ENCODE measurements around the gene ATG2B. TPM values are rescaled to one million over a fixed set of nuclear protein-coding genes. Genes with fewer than 3 reads are reported as not detected.

Gene ATG2B
- total RNA-seq, 2 experiments from 2014 or later = 12.1 to 13.4 TPM

DNA sequence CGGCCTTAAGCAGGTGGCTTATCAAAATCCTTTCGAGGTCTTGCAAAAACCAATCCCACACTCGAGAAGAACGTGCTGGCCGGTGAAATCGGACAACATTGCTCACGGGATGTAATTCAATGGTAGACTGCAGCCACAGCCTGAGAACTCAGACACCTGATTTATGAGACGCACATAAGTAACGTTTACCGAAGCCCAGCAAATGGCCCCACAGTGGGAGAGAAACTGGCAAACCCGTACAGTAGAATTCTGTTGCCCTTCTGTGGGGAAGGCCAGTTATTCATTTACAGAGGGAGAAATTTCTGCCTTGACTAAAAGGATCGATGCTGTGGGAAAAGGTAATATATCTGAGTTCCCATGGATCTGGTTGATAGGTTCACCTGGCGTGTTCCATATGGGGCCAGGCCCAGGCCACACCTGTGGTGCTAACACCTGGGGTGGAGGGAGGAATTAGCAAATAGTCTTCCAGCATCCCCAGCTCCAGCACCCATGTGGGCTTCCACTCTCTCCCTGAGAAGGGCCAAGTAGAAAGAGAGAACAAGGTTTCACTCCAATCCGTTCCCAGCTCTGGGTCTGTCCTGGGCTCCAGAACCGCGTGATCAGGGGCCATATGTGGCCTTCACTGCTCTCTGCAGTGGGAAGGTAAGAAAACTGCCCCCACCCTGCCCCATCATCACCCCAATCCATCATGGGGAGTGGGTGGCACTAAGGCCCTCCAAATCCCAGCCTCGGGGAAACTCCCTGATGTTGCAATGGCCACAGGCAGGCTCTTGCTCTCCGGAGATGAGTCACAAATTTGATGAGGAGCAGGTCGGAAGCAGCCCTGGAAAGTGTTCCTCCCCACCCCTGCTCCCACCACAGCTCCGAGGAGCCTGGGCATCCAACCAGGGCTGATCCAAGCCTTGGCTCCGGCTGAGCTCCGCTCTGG lies 94.4 kb downstream of the ATG2B start:
- no peak for ATAC-seq
- peaks cover 2% of the 10 kb centered on the region for H3K27me3 Mint-ChIP-seq (ENCODE audit: low read depth)
- no peaks in the 10 kb centered on the region for H3K4me1 Mint-ChIP-seq (ENCODE audit: low read depth)
- POLR2A ChIA-PET = no interaction called here
- no peak overlapping the region for H3K27ac Mint-ChIP-seq
- DNase-seq = no peak
- H3K36me3 Mint-ChIP-seq (ENCODE audit: low read depth) = no peaks in the 10 kb centered on the region
- no peaks in the 10 kb centered on the region for H3K9me3 Mint-ChIP-seq (ENCODE audit: insufficient read depth)
- no peak overlapping the region for H3K4me3 Mint-ChIP-seq
- CTCF ChIA-PET = no interaction called here

DNA sequence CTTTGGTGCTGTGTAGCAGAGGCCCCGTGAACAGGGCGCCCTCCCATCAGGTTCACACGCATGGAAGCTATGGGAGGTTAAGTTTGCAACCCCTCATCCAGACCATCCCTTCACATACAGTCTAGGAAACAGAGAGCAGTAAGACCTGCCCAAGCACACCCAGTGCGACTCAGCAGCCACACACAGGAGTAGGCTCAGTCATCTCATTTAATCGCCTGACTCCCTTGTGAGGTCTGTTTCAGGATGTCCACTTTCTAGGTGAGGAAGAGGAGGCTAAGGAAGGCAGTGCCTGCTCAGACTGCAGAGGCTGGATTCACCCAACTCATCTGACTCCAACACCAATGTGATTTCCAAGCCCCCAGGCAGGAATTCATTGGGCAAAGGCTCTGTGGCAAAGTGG lies 95.2 kb downstream of the ATG2B start:
- no peaks in the 10 kb centered on the region for H3K36me3 Mint-ChIP-seq (ENCODE audit: low read depth)
- ATAC-seq = no peak
- no peaks in the 10 kb centered on the region for H3K4me1 Mint-ChIP-seq (ENCODE audit: low read depth)
- CTCF ChIA-PET = no interaction called here
- no peak for DNase-seq
- peaks cover 2% of the 10 kb centered on the region for H3K27me3 Mint-ChIP-seq (ENCODE audit: low read depth)
- H3K27ac Mint-ChIP-seq = no peak overlapping the region
- no peaks in the 10 kb centered on the region for H3K9me3 Mint-ChIP-seq (ENCODE audit: insufficient read depth)
- no peak overlapping the region for H3K4me3 Mint-ChIP-seq
- POLR2A ChIA-PET = no interaction called here

DNA sequence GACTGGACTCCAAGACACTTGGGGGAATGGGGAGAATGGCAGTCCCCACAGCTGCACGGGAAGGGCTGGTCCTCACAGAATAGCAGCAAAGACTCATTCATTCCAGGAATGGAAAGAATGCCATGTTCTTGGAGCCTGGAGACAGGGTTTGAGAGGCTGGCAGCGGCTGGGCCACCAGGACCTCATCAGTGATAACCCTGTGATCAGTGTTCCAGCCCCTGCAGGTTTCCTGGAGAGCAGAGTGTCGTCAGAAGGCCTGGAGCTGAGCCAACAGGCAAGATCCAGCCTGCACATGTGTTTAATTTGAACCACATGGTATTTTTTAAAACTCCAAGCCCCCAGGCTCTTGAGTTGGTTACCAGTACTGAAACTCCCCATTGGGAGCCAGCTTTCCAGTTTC lies 95.8 kb downstream of the ATG2B start:
- no peaks in the 10 kb centered on the region for H3K9me3 Mint-ChIP-seq (ENCODE audit: insufficient read depth)
- POLR2A ChIA-PET = no interaction called here
- H3K27ac Mint-ChIP-seq = no peak overlapping the region
- H3K36me3 Mint-ChIP-seq (ENCODE audit: low read depth) = no peaks in the 10 kb centered on the region
- no peaks in the 10 kb centered on the region for H3K4me1 Mint-ChIP-seq (ENCODE audit: low read depth)
- H3K27me3 Mint-ChIP-seq (ENCODE audit: low read depth) = peaks cover 2% of the 10 kb centered on the region
- DNase-seq (no peak), ATAC-seq (no peak)
- no peak overlapping the region for H3K4me3 Mint-ChIP-seq
- CTCF ChIA-PET = no interaction called here

DNA sequence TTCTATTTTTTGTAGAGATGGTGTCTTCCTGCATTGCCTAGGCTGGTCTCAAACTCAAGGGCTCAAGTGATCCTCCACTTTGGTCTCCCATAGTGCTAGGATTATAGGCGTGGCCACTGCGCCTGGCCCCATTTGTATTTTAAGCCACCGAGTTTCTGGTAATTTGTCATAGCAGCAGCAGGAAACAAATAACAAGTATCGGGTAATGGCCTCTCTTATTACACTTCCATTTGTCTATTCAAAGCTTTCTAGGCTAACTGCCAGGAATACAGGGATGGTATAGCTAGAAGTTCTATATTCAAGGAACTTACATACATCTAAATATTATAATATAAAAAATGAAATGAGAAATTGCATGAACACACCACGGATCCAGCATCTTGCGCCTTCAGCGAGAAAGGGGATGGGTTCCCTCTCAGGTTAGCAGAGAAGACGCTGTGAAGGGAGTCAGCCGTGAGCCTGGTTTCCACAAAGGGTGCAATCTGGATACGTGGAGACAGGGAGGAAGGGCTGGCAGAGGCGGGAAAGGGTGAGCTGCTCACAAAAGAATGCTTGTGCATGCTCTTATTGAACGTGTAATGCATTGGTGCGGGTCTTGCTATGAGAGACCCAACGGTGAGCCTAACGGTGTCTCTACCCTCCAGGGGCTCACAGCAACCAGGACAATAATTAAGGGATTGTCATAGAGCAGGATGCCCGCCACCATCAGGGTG lies 97.6 kb downstream of the ATG2B start:
- POLR2A ChIA-PET = no interaction called here

DNA sequence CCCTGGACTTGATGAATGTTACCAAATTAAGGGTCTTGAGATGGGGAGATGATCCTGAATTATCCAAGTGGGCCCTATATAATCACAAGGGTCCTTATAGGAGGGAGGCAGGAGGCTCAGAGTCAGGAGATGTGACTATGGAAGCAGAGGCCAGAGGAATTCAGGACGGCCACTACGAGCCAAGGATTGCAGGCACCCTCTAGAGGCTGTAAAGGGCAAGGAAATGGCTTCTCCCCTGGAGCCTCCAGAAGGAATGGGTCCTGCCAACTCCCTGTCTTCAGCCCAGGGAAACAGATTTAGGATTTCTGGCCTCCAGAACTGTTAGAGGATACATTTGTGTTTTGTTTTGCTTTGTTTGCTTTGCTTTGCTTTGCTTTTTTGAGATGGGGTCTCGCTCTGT lies 98.3 kb downstream of the ATG2B start:
- DNase-seq (no peak), ATAC-seq (no peak)
- Mint-ChIP-seq H3K9me3 (ENCODE audit: insufficient read depth) (no peaks in the 10 kb centered on the region), H3K36me3 (ENCODE audit: low read depth) (no peaks in the 10 kb centered on the region), H3K27me3 (ENCODE audit: low read depth) (peaks cover 10% of the 10 kb centered on the region), H3K27ac (no peak overlapping the region), H3K4me1 (ENCODE audit: low read depth) (no peaks in the 10 kb centered on the region), H3K4me3 (no peak overlapping the region)
- ChIA-PET POLR2A (no interaction called here), CTCF (no interaction called here)

More for the DNA sequence above, 97.6 kb downstream of the ATG2B start:
- no peaks in the 10 kb centered on the region for H3K4me1 Mint-ChIP-seq (ENCODE audit: low read depth)
- peaks cover 10% of the 10 kb centered on the region for H3K27me3 Mint-ChIP-seq (ENCODE audit: low read depth)
- ATAC-seq = no peak
- no peak overlapping the region for H3K4me3 Mint-ChIP-seq
- H3K9me3 Mint-ChIP-seq (ENCODE audit: insufficient read depth) = no peaks in the 10 kb centered on the region
- H3K27ac Mint-ChIP-seq = no peak overlapping the region
- DNase-seq = no peak
- CTCF ChIA-PET = interaction anchor here (1.1 kb wide), 1 partner anchor 10 kb away, joined by 3 read pairs; no protein-coding TSS in a partner anchor
- H3K36me3 Mint-ChIP-seq (ENCODE audit: low read depth) = no peaks in the 10 kb centered on the region

DNA sequence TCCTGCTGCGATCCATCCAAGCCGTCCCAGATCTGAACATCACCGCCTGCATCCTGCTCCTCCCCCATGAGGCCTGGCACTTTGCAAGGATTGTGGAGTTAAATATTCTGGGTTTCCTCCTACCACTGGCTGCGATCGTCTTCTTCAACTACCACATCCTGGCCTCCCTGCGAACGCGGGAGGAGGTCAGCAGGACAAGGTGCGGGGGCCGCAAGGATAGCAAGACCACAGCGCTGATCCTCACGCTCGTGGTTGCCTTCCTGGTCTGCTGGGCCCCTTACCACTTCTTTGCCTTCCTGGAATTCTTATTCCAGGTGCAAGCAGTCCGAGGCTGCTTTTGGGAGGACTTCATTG lies 99.0 kb downstream of the ATG2B start:
- Mint-ChIP-seq H3K27me3 (ENCODE audit: low read depth) (peaks cover 15% of the 10 kb centered on the region), H3K27ac (no peak overlapping the region), H3K36me3 (ENCODE audit: low read depth) (no peaks in the 10 kb centered on the region), H3K4me1 (ENCODE audit: low read depth) (no peaks in the 10 kb centered on the region), H3K4me3 (no peak overlapping the region), H3K9me3 (ENCODE audit: insufficient read depth) (no peaks in the 10 kb centered on the region)
- ChIA-PET POLR2A (no interaction called here), CTCF (no interaction called here)
- DNase-seq (no peak), ATAC-seq (no peak)

DNA sequence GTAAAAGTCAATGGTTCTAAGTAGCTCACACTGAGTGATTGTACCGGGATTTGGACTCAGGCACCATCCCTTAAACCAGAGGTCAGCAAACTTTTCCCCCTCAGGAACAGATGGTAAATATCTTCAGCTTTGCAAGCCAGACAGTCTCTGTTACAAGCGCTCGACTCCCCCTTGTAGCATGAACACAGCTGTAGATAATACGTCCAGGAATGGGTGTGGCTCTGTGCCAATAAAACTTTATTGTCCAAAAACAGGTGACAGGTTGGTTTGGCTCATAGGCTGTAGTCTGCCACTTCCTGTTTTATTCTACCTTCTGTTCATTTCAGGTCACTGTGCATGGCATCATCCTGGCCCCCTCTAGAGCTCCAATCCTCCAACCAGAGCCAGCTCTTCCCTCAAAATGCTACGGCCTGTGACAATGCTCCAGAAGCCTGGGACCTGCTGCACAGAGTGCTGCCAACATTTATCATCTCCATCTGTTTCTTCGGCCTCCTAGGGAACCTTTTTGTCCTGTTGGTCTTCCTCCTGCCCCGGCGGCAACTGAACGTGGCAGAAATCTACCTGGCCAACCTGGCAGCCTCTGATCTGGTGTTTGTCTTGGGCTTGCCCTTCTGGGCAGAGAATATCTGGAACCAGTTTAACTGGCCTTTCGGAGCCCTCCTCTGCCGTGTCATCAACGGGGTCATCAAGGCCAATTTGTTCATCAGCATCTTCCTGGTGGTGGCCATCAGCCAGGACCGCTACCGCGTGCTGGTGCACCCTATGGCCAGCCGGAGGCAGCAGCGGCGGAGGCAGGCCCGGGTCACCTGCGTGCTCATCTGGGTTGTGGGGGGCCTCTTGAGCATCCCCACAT lies 99.6 kb downstream of the ATG2B start:
- no peak for DNase-seq
- H3K4me3 Mint-ChIP-seq = no peak overlapping the region
- ChIA-PET POLR2A (no interaction called here), CTCF (interaction anchor here (1.5 kb wide), 1 partner anchor 10 kb away, joined by 3 read pairs; no protein-coding TSS in a partner anchor)
- no peak overlapping the region for H3K27ac Mint-ChIP-seq
- H3K27me3 Mint-ChIP-seq (ENCODE audit: low read depth) = peaks cover 15% of the 10 kb centered on the region
- no peak for ATAC-seq
- H3K4me1 Mint-ChIP-seq (ENCODE audit: low read depth) = no peaks in the 10 kb centered on the region
- H3K9me3 Mint-ChIP-seq (ENCODE audit: insufficient read depth) = no peaks in the 10 kb centered on the region
- no peaks in the 10 kb centered on the region for H3K36me3 Mint-ChIP-seq (ENCODE audit: low read depth)

DNA sequence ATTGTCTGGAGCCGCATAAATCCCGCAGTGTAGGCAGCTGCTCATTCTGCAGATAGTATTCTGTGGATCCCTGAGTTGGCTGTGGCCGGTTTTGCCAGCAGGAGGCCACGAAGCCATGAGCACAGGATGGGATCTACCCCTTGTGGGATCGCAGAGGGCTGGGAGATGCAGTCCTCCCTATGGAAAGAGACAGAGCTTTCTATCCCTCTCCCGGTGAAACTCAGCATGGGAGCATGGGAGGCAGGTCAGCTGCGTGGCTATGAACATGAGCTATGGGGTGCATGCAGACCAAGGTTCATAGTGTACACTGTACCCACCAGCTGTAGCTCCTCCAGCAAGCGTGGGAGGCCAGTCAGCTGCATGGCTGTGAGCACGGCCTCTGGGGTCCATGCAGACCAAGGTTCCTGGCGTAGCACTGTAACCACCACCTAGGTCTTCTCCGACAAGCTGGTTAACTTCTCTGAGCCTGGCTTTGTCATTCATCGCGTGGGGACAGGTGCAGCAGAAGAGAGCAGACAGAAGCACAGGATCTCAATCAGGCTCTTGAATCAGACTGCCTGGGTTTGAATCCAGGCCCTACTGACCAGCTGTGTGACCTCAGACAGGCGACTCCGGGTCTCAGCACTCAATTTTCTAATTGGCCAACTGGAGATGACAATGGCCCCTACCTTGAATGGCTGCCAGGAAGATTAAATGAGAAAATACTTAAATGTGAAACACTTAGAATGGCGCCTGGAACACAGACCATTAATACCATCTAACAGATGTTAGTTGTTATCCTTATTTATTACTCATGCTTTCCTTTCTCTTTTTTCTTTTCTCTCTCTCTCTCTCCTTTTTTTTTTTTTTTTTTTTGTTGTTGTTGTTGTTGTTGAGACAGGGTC lies 101.1 kb downstream of the ATG2B start:
- no peak overlapping the region for H3K27ac Mint-ChIP-seq
- H3K36me3 Mint-ChIP-seq (ENCODE audit: low read depth) = no peaks in the 10 kb centered on the region
- H3K27me3 Mint-ChIP-seq (ENCODE audit: low read depth) = peaks cover 20% of the 10 kb centered on the region
- CTCF ChIA-PET = interaction anchor here (1.5 kb wide), 1 partner anchor 11 kb away, joined by 3 read pairs; no protein-coding TSS in a partner anchor
- ATAC-seq (no peak), DNase-seq (no peak)
- H3K9me3 Mint-ChIP-seq (ENCODE audit: insufficient read depth) = no peaks in the 10 kb centered on the region
- H3K4me3 Mint-ChIP-seq = no peak overlapping the region
- H3K4me1 Mint-ChIP-seq (ENCODE audit: low read depth) = no peaks in the 10 kb centered on the region
- POLR2A ChIA-PET = no interaction called here

DNA sequence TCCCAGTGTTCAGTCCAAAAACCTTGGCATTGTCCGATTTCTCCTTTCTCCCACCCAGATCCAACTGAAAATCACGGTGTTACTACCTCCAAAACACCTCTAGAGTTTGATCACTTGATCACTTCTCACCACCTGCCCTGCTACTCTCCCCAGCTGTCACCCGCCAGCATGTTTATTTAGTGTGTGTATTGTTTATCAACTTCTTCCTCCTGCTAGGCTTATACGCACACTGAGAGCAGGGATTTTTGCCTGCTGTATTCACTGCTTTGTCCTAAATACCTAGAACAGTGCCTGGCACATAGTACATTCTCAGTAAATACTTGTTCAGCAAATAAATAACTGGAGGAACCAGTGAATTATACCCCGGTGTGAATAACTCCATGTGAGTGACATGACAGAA lies 102.1 kb downstream of the ATG2B start:
- DNase-seq (no peak), ATAC-seq (no peak)
- H3K27ac Mint-ChIP-seq = no peak overlapping the region
- no peaks in the 10 kb centered on the region for H3K4me1 Mint-ChIP-seq (ENCODE audit: low read depth)
- peaks cover 18% of the 10 kb centered on the region for H3K27me3 Mint-ChIP-seq (ENCODE audit: low read depth)
- ChIA-PET CTCF (interaction anchor here (1.9 kb wide), 1 partner anchor 14 kb away, joined by 6 read pairs; no protein-coding TSS in a partner anchor), POLR2A (no interaction called here)
- H3K4me3 Mint-ChIP-seq = no peak overlapping the region
- H3K9me3 Mint-ChIP-seq (ENCODE audit: insufficient read depth) = no peaks in the 10 kb centered on the region
- H3K36me3 Mint-ChIP-seq (ENCODE audit: low read depth) = no peaks in the 10 kb centered on the region

DNA sequence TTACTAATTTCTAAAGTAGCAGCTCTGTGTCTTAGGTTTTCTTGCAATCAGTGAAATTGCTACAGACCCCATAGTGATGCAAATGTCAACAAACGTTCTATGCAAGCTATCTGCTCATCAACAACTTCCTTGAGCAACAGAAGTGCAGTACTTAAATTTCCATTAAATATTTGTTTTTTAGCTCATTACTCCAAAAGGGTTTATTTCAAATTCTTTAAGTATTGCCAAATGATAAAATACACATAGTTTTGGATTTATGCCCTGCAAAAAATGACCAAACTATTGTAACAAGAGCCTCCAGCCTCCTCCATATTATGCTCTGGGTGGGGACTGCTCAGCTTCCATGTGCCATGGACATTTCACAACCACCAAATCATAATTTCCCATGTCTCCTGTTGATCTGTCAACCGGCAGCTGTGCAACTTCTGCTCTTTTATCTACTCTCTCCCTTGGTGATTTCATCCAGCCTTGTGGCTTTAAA lies 102.8 kb downstream of the ATG2B start:
- DNase-seq (no peak), ATAC-seq (no peak)
- Mint-ChIP-seq H3K27me3 (ENCODE audit: low read depth) (peaks cover 18% of the 10 kb centered on the region), H3K4me3 (no peak overlapping the region), H3K36me3 (ENCODE audit: low read depth) (no peaks in the 10 kb centered on the region), H3K27ac (no peak overlapping the region), H3K9me3 (ENCODE audit: insufficient read depth) (no peaks in the 10 kb centered on the region), H3K4me1 (ENCODE audit: low read depth) (no peaks in the 10 kb centered on the region)
- CTCF ChIA-PET = interaction anchor here (1.9 kb wide), 1 partner anchor 15 kb away, joined by 6 read pairs; no protein-coding TSS in a partner anchor
- POLR2A ChIA-PET = interaction anchor here (0.6 kb wide), 1 partner anchor 166 kb away, joined by 3 read pairs; no protein-coding TSS in a partner anchor

DNA sequence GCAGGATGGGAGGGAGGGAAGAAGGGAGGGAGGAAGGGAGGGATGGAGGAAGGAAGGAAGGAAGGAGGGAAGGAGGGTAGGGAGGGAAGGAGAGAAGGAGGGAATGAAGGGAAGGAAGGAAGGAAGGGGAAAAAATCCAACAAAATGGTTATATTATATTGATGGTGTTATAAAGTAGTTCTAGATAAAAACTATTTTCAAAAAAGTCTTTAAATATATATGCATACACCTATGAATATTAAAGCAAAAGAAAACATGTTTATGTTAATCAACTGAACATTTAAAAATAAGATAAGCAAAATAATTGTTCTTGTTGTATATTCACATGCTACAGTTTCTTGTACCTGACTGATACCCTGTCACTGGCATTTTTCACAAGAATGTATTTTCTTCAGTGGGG lies 105.2 kb downstream of the ATG2B start:
- Mint-ChIP-seq H3K36me3 (ENCODE audit: low read depth) (no peaks in the 10 kb centered on the region), H3K4me3 (no peak overlapping the region), H3K27ac (no peak overlapping the region), H3K9me3 (ENCODE audit: insufficient read depth) (no peaks in the 10 kb centered on the region), H3K4me1 (ENCODE audit: low read depth) (no peaks in the 10 kb centered on the region), H3K27me3 (ENCODE audit: low read depth) (peaks cover 18% of the 10 kb centered on the region)
- DNase-seq = no peak
- POLR2A ChIA-PET = no interaction called here
- no peak for ATAC-seq
- CTCF ChIA-PET = no interaction called here
